ENCODE data around the gene DNHD1.

The DNHD1 gene

DNA sequence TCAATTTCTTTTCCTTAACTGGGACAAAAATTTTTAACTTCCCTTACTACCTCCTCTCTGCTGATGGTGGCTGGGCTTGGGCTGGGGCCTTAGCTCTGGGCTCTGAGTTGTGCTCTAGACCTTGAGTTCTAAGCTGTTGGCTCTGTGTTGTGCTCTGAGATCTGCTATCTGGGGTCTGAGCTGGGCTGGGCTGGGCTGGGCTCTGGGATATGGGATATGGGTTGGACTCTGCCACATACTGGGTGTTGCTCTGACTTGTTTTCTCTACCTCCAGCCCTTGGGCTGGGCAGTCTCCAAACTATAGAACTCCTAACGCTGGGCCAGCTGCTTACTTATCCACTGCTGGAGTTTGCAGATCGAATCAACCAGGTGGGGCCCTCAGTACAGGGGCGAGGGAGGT lies 41.9 kb downstream of the DNHD1 start:
- no peak for TF ChIP-seq POLR2AphosphoS5 (IDR thresholded peaks at IDR 0.05; ENCODE audit: low read depth, low read length)
- no peak for TF ChIP-seq TAF1 (IDR thresholded peaks at IDR 0.05; ENCODE audit: borderline replicate concordance, low read depth, low read length)
- TF ChIP-seq POLR2A (IDR thresholded peaks at IDR 0.05; ENCODE audit: low read depth, low read length): no peak
- DNase-seq (ENCODE audit: insufficient read length) (no peak), FAIRE-seq (no peak)

DNA sequence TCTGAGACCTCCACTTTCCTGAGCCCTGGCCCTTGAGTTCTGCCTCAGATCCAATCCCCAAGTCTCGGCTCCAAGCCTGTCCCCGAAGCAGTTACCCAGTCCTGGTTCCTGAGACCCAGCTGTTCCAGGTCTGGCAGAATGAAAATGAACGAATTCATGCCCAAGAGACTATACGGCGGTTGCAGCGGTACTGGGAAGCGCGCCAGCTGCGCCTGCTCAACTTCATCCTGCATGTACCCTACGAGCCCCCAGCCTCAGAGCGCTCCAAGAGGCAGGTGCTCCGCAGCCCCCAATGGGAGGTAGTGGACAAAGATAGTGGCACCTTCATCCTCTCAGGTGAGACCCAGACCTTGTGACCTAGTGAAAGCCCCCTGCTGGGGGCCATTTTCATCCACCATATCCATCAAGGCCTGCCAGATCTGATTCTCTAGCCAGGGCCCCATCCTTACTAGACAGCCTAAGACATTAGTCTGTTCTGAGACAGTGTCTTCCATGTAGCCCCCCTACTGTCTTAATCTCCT lies 42.7 kb downstream of the DNHD1 start:
- FAIRE-seq: no peak
- DNase-seq (ENCODE audit: insufficient read length): no peak
- TF ChIP-seq POLR2AphosphoS5 (IDR thresholded peaks at IDR 0.05; ENCODE audit: low read depth, low read length) (no peak), POLR2A (IDR thresholded peaks at IDR 0.05; ENCODE audit: low read depth, low read length) (no peak), TAF1 (IDR thresholded peaks at IDR 0.05; ENCODE audit: borderline replicate concordance, low read depth, low read length) (no peak)

DNA sequence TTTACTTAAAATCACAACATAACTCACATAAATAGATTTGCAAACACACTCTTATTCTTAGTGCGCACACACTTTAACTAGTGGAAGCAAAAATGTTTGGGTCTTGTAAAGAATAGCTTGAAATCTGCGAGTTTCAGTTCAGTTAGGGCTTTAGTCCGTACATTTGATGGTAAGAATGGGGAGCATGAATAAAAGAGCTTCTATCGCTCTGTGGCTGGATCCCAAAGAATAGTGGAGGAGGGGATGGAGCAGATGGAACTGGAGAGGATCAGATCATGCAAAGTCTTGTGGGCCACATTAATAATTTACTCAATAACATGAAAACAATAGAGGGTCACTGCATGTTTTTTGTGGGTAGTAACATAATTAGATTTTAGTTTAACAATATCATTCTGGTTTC lies 44.3 kb downstream of the DNHD1 start:
- DNase-seq (ENCODE audit: insufficient read length) (no peak), FAIRE-seq (no peak)
- TF ChIP-seq POLR2AphosphoS5 (IDR thresholded peaks at IDR 0.05; ENCODE audit: low read depth, low read length): no peak
- no peak for TF ChIP-seq POLR2A (IDR thresholded peaks at IDR 0.05; ENCODE audit: low read depth, low read length)

DNA sequence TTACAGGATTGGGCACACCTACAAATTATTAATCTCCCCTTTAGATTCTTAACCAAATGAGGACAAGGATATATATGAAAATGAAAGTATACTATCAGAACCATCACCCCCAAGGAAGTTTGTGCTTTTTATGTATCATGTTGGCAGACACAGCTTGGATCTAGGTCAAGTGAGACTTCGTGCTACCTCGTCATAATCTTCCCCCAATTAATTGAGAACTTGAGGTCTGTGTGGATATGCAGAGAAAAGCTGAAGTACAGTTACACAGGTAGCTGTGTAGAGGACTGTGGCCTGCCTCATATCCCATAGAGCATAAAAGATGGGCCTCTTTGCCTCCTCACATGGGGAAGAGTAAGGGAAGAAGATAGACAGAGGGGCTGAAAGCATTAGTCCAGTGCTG lies 45.6 kb downstream of the DNHD1 start:
- DNase-seq (ENCODE audit: insufficient read length) (no peak), FAIRE-seq (no peak)
- TF ChIP-seq POLR2A (IDR thresholded peaks at IDR 0.05; ENCODE audit: low read depth, low read length): no peak
- TF ChIP-seq TAF1 (IDR thresholded peaks at IDR 0.05; ENCODE audit: borderline replicate concordance, low read depth, low read length): no peak
- no peak for TF ChIP-seq POLR2AphosphoS5 (IDR thresholded peaks at IDR 0.05; ENCODE audit: low read depth, low read length)

DNA sequence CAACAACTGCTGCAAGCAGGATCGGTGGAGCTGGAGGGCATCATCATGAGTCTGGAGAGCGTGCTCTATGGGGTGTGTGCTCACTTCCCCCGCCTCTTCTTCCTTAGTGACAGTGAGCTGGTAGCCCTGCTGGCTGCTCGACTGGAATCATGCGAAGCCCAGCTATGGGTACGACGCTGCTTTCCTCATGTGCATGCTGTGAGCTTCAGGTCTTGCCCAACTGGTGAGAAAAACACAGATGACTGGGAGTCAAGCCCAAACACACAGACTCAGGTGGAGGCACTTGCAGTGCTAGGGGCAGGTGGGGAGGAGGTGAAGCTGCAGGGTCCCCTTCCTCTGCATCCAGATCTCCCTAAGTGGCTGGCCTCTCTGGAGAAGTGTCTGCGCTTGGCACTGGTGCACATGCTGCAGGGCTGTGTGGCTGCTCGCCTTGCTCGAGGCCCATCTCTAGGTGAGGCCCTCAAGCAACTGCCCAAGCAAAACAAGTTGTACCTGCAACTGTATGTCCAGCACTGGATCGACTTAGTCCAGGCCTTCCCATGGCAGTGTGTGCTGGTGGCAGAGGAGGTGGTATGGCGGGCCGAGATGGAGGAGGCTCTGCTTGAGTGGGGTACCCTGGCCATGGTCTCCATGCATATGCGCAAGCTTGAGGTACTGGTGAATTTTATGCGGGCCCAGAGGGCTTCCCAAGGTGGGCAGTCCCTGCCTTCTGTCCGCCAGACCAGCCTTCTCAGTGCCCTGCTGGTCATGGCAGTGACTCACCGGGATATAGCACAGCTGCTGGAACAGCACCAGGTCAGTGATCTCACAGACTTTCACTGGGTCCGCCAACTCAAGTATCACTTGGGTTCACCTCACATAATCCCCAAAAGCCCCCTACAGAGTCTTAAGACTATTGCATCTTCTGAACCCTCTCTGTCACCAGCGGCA lies 48.1 kb downstream of the DNHD1 start:
- TF ChIP-seq POLR2AphosphoS5 (IDR thresholded peaks at IDR 0.05; ENCODE audit: low read depth, low read length) (no peak), TAF1 (IDR thresholded peaks at IDR 0.05; ENCODE audit: borderline replicate concordance, low read depth, low read length) (no peak), POLR2A (IDR thresholded peaks at IDR 0.05; ENCODE audit: low read depth, low read length) (no peak)

DNA sequence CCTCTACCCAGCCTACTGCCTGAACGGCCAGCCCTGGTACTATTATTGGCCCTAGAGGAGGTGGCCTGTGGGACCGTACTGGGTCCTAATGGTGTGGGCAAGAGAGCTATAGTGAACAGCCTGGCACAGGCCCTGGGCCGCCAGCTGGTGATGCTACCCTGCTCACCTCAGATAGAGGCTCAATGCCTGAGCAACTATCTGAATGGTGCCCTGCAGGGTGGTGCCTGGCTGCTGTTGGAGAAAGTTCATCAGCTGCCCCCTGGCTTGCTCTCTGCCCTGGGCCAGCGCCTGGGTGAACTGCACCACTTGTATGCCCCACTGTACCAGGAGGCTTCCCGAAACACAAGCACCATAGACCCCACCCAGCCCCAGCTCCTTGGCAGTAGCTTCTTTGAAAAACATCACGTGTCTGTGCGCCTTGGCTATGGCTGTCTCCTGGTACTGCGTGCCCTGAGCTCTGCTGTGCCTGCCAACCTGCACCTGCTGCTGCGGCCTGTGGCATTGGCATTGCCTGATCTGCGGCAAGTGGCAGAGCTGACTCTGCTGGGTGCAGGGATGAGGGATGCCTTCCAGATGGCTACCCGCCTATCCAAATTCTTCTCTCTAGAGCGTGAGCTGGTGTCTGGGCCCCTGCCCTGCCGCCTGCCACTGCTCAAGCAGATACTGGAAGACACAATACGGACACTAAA lies 49.0 kb downstream of the DNHD1 start:
- TF ChIP-seq POLR2AphosphoS5 (IDR thresholded peaks at IDR 0.05; ENCODE audit: low read depth, low read length): no peak
- TF ChIP-seq POLR2A (IDR thresholded peaks at IDR 0.05; ENCODE audit: low read depth, low read length): no peak
- TF ChIP-seq TAF1 (IDR thresholded peaks at IDR 0.05; ENCODE audit: borderline replicate concordance, low read depth, low read length): no peak
- FAIRE-seq (no peak), DNase-seq (ENCODE audit: insufficient read length) (no peak)

More for the DNA sequence above, 48.1 kb downstream of the DNHD1 start:
- FAIRE-seq (no peak), DNase-seq (ENCODE audit: insufficient read length) (no peak)

DNA sequence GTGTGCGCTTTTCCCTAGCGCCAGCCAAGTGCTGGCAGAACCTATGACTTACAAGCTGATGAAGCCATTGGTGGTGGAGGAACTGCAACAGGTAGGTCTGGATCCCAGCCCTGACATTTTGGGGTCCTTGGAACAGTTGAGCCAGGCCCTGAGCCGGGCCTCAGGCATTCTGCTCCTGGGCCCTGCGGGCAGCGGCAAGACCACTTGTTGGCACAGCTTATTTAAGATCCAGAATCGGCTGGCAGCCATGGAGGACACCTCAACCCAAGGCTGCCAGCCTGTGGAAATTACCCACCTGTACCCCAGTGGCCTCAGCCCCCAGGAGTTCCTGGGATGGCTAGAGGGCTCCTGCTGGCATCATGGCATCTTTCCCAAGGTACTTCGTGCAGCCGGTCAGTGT lies 49.7 kb downstream of the DNHD1 start:
- TF ChIP-seq POLR2AphosphoS5 (IDR thresholded peaks at IDR 0.05; ENCODE audit: low read depth, low read length) (no peak), POLR2A (IDR thresholded peaks at IDR 0.05; ENCODE audit: low read depth, low read length) (no peak), TAF1 (IDR thresholded peaks at IDR 0.05; ENCODE audit: borderline replicate concordance, low read depth, low read length) (no peak)
- DNase-seq (ENCODE audit: insufficient read length) (no peak), FAIRE-seq (no peak)

DNA sequence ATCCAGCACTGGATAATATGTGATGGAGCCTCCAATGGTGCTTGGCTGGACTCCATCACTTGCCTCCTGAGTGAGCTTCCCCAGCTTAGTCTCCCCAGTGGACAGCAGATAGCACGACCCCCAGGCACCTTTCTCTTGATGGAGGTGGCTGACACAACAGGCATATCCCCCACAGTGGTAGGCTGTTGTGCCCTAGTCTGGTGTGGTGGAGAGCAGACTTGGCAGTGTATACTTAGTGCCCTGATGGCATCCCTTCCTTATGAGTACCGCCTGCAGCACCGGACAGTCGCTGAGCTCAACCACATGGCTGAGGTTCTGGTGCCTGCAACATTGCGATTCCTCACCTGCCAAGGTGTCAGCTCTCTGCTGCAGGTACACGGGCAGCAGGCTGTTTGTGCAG lies 50.1 kb downstream of the DNHD1 start:
- DNase-seq (ENCODE audit: insufficient read length) (no peak), FAIRE-seq (no peak)
- TF ChIP-seq TAF1 (IDR thresholded peaks at IDR 0.05; ENCODE audit: borderline replicate concordance, low read depth, low read length) (no peak), POLR2AphosphoS5 (IDR thresholded peaks at IDR 0.05; ENCODE audit: low read depth, low read length) (no peak), POLR2A (IDR thresholded peaks at IDR 0.05; ENCODE audit: low read depth, low read length) (no peak)

DNA sequence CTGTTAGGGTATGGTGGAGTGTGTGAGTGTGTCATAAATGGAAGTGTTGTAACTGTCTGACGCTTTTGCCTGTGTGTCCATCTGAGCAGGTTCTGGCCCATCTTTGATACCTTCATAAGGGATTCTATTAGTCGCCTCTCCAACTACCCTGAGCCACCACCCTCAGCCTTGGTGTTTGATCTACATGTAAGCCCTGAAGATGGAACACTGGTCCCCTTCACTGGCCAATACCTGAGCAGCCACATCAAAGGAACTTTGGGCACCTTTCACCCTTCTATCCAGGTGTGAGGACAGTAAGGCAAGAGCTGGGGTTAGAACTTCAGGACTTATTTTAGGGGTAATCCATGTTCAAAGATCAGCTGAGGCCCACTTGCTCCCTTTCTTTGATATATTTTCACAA lies 51.0 kb downstream of the DNHD1 start:
- no peak for DNase-seq (ENCODE audit: insufficient read length)
- no peak for FAIRE-seq
- TF ChIP-seq TAF1 (IDR thresholded peaks at IDR 0.05; ENCODE audit: borderline replicate concordance, low read depth, low read length) (no peak), POLR2AphosphoS5 (IDR thresholded peaks at IDR 0.05; ENCODE audit: low read depth, low read length) (no peak), POLR2A (IDR thresholded peaks at IDR 0.05; ENCODE audit: low read depth, low read length) (no peak)

DNA sequence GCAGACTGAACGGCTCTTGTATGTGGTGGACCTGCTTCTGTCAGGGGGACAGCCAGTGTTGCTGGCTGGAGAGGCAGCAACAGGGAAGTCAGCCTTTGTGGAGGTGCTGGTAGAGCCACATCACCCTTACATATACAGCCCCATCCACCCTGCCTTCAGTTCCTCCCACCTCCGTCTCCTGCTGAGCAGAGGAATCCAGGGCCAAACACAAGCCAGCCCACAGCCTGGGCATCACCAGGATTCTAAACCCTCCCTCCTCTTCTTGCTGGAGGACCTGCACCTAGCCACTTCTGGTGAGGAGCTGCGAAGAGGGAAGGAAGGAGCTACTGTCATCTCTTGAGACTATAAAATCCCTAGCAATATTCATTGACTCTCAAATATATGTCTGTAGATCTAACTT lies 51.6 kb downstream of the DNHD1 start:
- FAIRE-seq (peak; percentile 24), DNase-seq (ENCODE audit: insufficient read length) (no peak)
- TF ChIP-seq POLR2A (IDR thresholded peaks at IDR 0.05; ENCODE audit: low read depth, low read length) (no peak), POLR2AphosphoS5 (IDR thresholded peaks at IDR 0.05; ENCODE audit: low read depth, low read length) (no peak), TAF1 (IDR thresholded peaks at IDR 0.05; ENCODE audit: borderline replicate concordance, low read depth, low read length) (no peak)

DNA sequence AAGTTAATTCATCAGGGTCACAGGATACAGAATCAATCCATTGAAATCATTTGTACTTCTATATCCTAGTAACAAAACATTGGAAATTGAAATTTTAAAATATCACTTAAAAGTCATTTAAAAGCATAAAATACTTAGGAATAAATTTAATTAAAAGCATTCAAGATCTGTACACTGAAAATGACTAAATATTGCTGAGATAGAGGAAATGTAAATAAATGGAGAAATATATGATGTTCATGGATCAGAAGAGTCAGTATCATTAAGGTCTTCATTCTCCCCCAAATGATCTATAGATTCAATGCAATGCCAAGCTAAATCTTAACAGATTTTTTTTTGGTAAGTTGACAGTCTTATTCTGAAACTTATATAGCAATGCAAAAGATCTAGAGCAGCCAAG lies 56.6 kb downstream of the DNHD1 start:
- FAIRE-seq: no peak
- TF ChIP-seq TAF1 (IDR thresholded peaks at IDR 0.05; ENCODE audit: borderline replicate concordance, low read depth, low read length) (no peak), POLR2AphosphoS5 (IDR thresholded peaks at IDR 0.05; ENCODE audit: low read depth, low read length) (no peak), POLR2A (IDR thresholded peaks at IDR 0.05; ENCODE audit: low read depth, low read length) (no peak)
- DNase-seq (ENCODE audit: insufficient read length): no peak

Data from GM12892 (cell line).